Measurements from ENCODE around the gene KCTD10.

DNA sequence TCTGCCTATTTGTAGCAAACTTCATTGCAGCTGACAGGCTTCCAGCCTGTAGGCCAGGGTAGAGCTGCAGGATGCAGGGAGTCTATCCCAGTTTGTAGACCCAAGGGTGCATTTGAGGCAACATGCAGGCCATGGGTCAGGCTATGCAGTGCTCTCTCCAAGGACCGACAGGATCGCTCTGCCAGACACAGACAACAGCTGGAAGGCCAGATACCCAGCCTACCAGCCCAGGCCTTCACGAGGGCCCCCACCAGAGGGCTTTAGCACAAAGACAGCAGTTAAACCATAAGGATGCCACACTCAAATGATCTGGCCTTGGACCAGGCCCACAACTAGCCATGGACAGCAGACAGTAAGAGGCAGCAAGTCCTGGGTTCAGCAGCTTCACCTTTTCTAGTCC, 10.3 kb downstream of the KCTD10 start:
- TF ChIP-seq CTCF (conservative IDR thresholded peaks at IDR 0.05; ENCODE audit: low read length) (no peak), EZH2phosphoT487 (IDR thresholded peaks at IDR 0.05; ENCODE audit: borderline replicate concordance) (no peak)
